Measurements from ENCODE around the gene PYY.

The PYY gene

GRCh38 chr17:43909537-43910231 is 44.1 kb downstream of the PYY start:
- Histone ChIP-seq H3K9me3 (no peaks in the 10 kb centered on the region), H3K36me3 (no peaks in the 10 kb centered on the region), H3K4me3 (ENCODE audit: low read depth, low read length) (no peak overlapping the region), H3K4me1 (peaks cover 7% of the 10 kb centered on the region), H3K27me3 (peaks cover 12% of the 10 kb centered on the region)
- no peak for DNase-seq
- TF ChIP-seq CTCF (IDR thresholded peaks at IDR 0.05; ENCODE audit: low read depth, low read length), result no peak

GRCh38 chr17:43907998-43908721 is 45.6 kb downstream of the PYY start:
- H3K27me3 ChIP-seq, result peaks cover 12% of the 10 kb centered on the region
- DNase-seq, result peak; percentile 72
- peak overlapping the region; percentile 69 for H3K4me3 ChIP-seq (ENCODE audit: low read depth, low read length)

GRCh38 chr17:43907425-43907981 is 46.2 kb downstream of the PYY start, which contains the start of gene MPP2:
Gene MPP2, minus strand, starts transcription at chr17:43907536. Its CDS starts 3,076 bp downstream, at chr17:43904460.
- TF ChIP-seq CTCF (IDR thresholded peaks at IDR 0.05; ENCODE audit: low read depth, low read length), result no peak
- peak; percentile 86 for DNase-seq
- no peaks in the 10 kb centered on the region for H3K36me3 ChIP-seq
- no peaks in the 10 kb centered on the region for H3K9me3 ChIP-seq
- peaks cover 12% of the 10 kb centered on the region for H3K27me3 ChIP-seq
- H3K4me1 ChIP-seq, result peaks cover 7% of the 10 kb centered on the region
- H3K4me3 ChIP-seq (ENCODE audit: low read depth, low read length), result peak within 1 kb of the TSS; percentile 69

More at GRCh38 chr17:43907998-43908721, 45.6 kb downstream of the PYY start:
- no peak for TF ChIP-seq CTCF (IDR thresholded peaks at IDR 0.05; ENCODE audit: low read depth, low read length)
- H3K9me3 ChIP-seq, result no peaks in the 10 kb centered on the region
- no peaks in the 10 kb centered on the region for H3K36me3 ChIP-seq
- H3K4me1 ChIP-seq, result peaks cover 7% of the 10 kb centered on the region

- peaks cover 7% of the 10 kb centered on the region for H3K4me1 ChIP-seq
- H3K4me3 ChIP-seq (ENCODE audit: low read depth, low read length), result peak overlapping the region; percentile 69
- H3K27me3 ChIP-seq, result peaks cover 12% of the 10 kb centered on the region
- H3K36me3 ChIP-seq, result no peaks in the 10 kb centered on the region
- DNase-seq, result no peak
- TF ChIP-seq CTCF (IDR thresholded peaks at IDR 0.05; ENCODE audit: low read depth, low read length), result no peak
- H3K9me3 ChIP-seq, result no peaks in the 10 kb centered on the region
Measured at GRCh38 chr17:43906951-43907424, 46.8 kb downstream of the PYY start.

GRCh38 chr17:43905985-43906852 is 47.5 kb downstream of the PYY start:
- Histone ChIP-seq H3K9me3 (no peaks in the 10 kb centered on the region), H3K4me1 (peaks cover 9% of the 10 kb centered on the region), H3K4me3 (ENCODE audit: low read depth, low read length) (peak overlapping the region; percentile 69), H3K27me3 (peaks cover 12% of the 10 kb centered on the region), H3K36me3 (no peaks in the 10 kb centered on the region)
- DNase-seq, result peak; percentile 79
- TF ChIP-seq CTCF (IDR thresholded peaks at IDR 0.05; ENCODE audit: low read depth, low read length), result no peak

All from BE2C (cell line).